ENCODE results near the gene TMEM51. TPM values are rescaled to one million over a fixed set of nuclear protein-coding genes. Genes with fewer than 3 reads are reported as not detected.

The TMEM51 gene
- polyA plus RNA-seq, 1 donor from 2014 or later, result 1.7 TPM

- no peak overlapping the region for H3K4me3 ChIP-seq (ENCODE audit: low read length)
Observed at GRCh38 chr1:15248216-15248615, 94.7 kb downstream of the TMEM51 start.

GRCh38 chr1:15249081-15249480 lies 95.5 kb downstream of the TMEM51 start:
- Histone ChIP-seq H3K4me2 (ENCODE audit: low read length) (no peak overlapping the region), H2AFZ (ENCODE audit: low read depth, low read length) (no peak overlapping the region), H3K36me3 (ENCODE audit: insufficient read depth, low read length) (no peaks in the 10 kb centered on the region), H3K9ac (ENCODE audit: low read length) (no peak overlapping the region), H3K79me2 (replicated peaks; ENCODE audit: insufficient read depth, low read length) (no peaks in the 10 kb centered on the region), H3K9me3 (ENCODE audit: low read length) (no peaks in the 10 kb centered on the region), H3K9me2 (ENCODE audit: insufficient read depth, low read length) (no peaks in the 10 kb centered on the region), H4K20me1 (ENCODE audit: insufficient read depth) (no peaks in the 10 kb centered on the region), H3K27me3 (ENCODE audit: insufficient read depth, low read depth, low read length) (no peaks in the 10 kb centered on the region), H3K4me3 (ENCODE audit: low read length) (no peak overlapping the region), H3K27ac (ENCODE audit: low read length) (no peak overlapping the region), H3F3A (ENCODE audit: insufficient read depth, low read length, poor library complexity, severe bottlenecking) (no peaks in the 10 kb centered on the region)
- TF ChIP-seq POLR2AphosphoS5 (IDR thresholded peaks at IDR 0.05) (no peak), MXI1 (conservative IDR thresholded peaks at IDR 0.05; ENCODE audit: poor library complexity, severe bottlenecking) (no peak), RAD21 (conservative IDR thresholded peaks at IDR 0.05) (no peak), SMC3 (conservative IDR thresholded peaks at IDR 0.05; ENCODE audit: poor library complexity) (no peak), TAF1 (IDR thresholded peaks at IDR 0.05; ENCODE audit: low read depth) (no peak)
- TF ChIP-seq, protein P1, sequence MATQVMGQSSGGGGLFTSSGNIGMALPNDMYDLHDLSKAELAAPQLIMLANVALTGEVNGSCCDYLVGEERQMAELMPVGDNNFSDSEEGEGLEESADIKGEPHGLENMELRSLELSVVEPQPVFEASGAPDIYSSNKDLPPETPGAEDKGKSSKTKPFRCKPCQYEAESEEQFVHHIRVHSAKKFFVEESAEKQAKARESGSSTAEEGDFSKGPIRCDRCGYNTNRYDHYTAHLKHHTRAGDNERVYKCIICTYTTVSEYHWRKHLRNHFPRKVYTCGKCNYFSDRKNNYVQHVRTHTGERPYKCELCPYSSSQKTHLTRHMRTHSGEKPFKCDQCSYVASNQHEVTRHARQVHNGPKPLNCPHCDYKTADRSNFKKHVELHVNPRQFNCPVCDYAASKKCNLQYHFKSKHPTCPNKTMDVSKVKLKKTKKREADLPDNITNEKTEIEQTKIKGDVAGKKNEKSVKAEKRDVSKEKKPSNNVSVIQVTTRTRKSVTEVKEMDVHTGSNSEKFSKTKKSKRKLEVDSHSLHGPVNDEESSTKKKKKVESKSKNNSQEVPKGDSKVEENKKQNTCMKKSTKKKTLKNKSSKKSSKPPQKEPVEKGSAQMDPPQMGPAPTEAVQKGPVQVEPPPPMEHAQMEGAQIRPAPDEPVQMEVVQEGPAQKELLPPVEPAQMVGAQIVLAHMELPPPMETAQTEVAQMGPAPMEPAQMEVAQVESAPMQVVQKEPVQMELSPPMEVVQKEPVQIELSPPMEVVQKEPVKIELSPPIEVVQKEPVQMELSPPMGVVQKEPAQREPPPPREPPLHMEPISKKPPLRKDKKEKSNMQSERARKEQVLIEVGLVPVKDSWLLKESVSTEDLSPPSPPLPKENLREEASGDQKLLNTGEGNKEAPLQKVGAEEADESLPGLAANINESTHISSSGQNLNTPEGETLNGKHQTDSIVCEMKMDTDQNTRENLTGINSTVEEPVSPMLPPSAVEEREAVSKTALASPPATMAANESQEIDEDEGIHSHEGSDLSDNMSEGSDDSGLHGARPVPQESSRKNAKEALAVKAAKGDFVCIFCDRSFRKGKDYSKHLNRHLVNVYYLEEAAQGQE (IDR thresholded peaks at IDR 0.05; ENCODE audit: borderline replicate concordance), result no peak

More at GRCh38 chr1:15248216-15248615, 94.7 kb downstream of the TMEM51 start:
- H2AFZ ChIP-seq (ENCODE audit: low read depth, low read length), result no peak overlapping the region
- H3K4me2 ChIP-seq (ENCODE audit: low read length), result no peak overlapping the region
- no peaks in the 10 kb centered on the region for H3K36me3 ChIP-seq (ENCODE audit: insufficient read depth, low read length)
- H3K27me3 ChIP-seq (ENCODE audit: insufficient read depth, low read depth, low read length), result no peaks in the 10 kb centered on the region
- TF ChIP-seq SMC3 (conservative IDR thresholded peaks at IDR 0.05; ENCODE audit: poor library complexity) (no peak), MXI1 (conservative IDR thresholded peaks at IDR 0.05; ENCODE audit: poor library complexity, severe bottlenecking) (no peak), POLR2AphosphoS5 (IDR thresholded peaks at IDR 0.05) (no peak)
- H4K20me1 ChIP-seq (ENCODE audit: insufficient read depth), result no peaks in the 10 kb centered on the region
- no peaks in the 10 kb centered on the region for H3F3A ChIP-seq (ENCODE audit: insufficient read depth, low read length, poor library complexity, severe bottlenecking)
- H3K9ac ChIP-seq (ENCODE audit: low read length), result no peak overlapping the region
- H3K79me2 ChIP-seq (replicated peaks; ENCODE audit: insufficient read depth, low read length), result no peaks in the 10 kb centered on the region
- H3K9me3 ChIP-seq (ENCODE audit: low read length), result no peaks in the 10 kb centered on the region
- no peaks in the 10 kb centered on the region for H3K9me2 ChIP-seq (ENCODE audit: insufficient read depth, low read length)
- H3K27ac ChIP-seq (ENCODE audit: low read length), result no peak overlapping the region

DNA sequence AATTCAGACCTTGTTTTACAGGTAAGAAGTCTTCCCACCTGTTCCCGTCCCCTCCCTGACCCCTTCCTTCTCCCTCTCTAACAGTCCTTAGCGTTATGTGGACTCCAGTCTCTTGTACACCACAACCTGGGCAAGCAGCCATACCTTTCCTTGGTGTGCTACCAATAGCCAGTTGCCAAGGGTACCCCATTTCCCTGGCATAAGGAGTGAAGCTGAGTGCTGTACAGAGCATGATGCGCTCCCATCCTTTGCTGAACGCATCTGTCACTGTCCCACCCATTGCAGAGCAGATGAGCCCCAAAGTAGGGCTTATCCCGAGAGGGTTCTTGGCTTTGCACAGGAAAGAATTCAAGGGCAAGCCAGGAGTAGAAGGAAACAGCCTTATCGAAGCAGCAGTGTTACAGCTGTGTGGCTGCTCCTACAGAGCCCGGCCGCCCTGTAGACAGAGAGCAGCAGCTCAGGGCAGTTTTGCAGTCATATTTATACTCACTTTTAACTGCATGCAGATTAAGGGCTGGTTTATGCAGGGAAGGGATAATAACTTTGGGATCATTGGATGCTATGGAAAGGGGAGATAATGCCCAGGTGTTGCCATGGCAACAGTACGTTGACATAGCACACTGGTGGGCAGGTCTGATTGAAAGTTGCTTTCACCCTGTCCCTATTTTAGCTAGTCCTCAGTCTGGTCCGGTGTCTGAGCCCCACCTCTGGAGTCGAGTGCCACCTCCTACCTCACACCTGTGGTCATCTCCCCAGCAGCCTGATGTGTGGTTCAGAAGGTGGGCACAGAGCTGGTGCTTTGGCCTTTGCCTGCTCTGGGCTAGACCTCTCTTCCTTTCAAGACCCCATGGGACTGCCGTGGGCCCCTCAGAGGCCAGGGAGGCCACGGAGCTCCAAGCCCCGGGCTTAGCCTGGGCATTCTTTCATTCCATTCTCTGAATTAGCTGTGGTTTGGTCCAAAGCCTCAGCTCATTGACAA lies 98.6 kb downstream of the TMEM51 start:
- Histone ChIP-seq H3K27me3 (ENCODE audit: insufficient read depth, low read depth, low read length) (no peaks in the 10 kb centered on the region), H3K4me2 (ENCODE audit: low read length) (no peak overlapping the region), H3K79me2 (replicated peaks; ENCODE audit: insufficient read depth, low read length) (no peaks in the 10 kb centered on the region), H3K27ac (ENCODE audit: low read length) (no peak overlapping the region), H3K9me3 (ENCODE audit: low read length) (no peaks in the 10 kb centered on the region), H4K20me1 (ENCODE audit: insufficient read depth) (no peaks in the 10 kb centered on the region), H3K9me2 (ENCODE audit: insufficient read depth, low read length) (no peaks in the 10 kb centered on the region), H2AFZ (ENCODE audit: low read depth, low read length) (no peak overlapping the region), H3F3A (ENCODE audit: insufficient read depth, low read length, poor library complexity, severe bottlenecking) (no peaks in the 10 kb centered on the region), H3K36me3 (ENCODE audit: insufficient read depth, low read length) (no peaks in the 10 kb centered on the region), H3K4me3 (ENCODE audit: low read length) (no peak overlapping the region), H3K9ac (ENCODE audit: low read length) (no peak overlapping the region)
- no peak for TF ChIP-seq EZH2 (IDR thresholded peaks at IDR 0.05; ENCODE audit: borderline replicate concordance, insufficient read depth, low read length, poor library complexity, severe bottlenecking)
- no peak for TF ChIP-seq TAF1 (IDR thresholded peaks at IDR 0.05; ENCODE audit: low read depth)
- TF ChIP-seq EP300 (conservative IDR thresholded peaks at IDR 0.05; ENCODE audit: poor library complexity, severe bottlenecking), result no peak
- no peak for TF ChIP-seq RAD21 (conservative IDR thresholded peaks at IDR 0.05)
- TF ChIP-seq, protein P1 (IDR thresholded peaks at IDR 0.05; ENCODE audit: borderline replicate concordance), result no peak
- TF ChIP-seq POLR2AphosphoS5 (IDR thresholded peaks at IDR 0.05), result no peak
- TF ChIP-seq, protein P2, sequence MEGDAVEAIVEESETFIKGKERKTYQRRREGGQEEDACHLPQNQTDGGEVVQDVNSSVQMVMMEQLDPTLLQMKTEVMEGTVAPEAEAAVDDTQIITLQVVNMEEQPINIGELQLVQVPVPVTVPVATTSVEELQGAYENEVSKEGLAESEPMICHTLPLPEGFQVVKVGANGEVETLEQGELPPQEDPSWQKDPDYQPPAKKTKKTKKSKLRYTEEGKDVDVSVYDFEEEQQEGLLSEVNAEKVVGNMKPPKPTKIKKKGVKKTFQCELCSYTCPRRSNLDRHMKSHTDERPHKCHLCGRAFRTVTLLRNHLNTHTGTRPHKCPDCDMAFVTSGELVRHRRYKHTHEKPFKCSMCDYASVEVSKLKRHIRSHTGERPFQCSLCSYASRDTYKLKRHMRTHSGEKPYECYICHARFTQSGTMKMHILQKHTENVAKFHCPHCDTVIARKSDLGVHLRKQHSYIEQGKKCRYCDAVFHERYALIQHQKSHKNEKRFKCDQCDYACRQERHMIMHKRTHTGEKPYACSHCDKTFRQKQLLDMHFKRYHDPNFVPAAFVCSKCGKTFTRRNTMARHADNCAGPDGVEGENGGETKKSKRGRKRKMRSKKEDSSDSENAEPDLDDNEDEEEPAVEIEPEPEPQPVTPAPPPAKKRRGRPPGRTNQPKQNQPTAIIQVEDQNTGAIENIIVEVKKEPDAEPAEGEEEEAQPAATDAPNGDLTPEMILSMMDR (IDR thresholded peaks at IDR 0.05; ENCODE audit: poor library complexity, severe bottlenecking), result no peak
